Neural cell (in vitro differentiated cells): ENCODE measurements around the gene SFRP5.

Experiments
- CTCF ChIP-seq: fragments of 450-650 bp; IDR thresholded peaks from 2 replicates; pipeline ENCODE4 v1.5.1; 2014; ENCODE audit warnings: antibody characterized with exemption, mild to moderate bottlenecking, moderate library complexity; ENCODE audit not compliant: poor library complexity, severe bottlenecking
- EP300 ChIP-seq: fragments of 450-650 bp; conservative IDR thresholded peaks from 2 replicates; pipeline ENCODE4 v1.6.1; 2014; ENCODE audit warnings: antibody characterized with exemption, mild to moderate bottlenecking, moderate library complexity; ENCODE audit not compliant: poor library complexity, severe bottlenecking
- EZH2 ChIP-seq: fragments of 200-600, 300-800 bp; shearing (Covaris generic), sonication (generic); IDR thresholded peaks from 2 replicates; pipeline ENCODE4 v1.6.1; 2014; ENCODE audit warnings: antibody characterized with exemption, low read length, borderline replicate concordance, mild to moderate bottlenecking; ENCODE audit not compliant: insufficient read depth, poor library complexity, severe bottlenecking
- POLR2AphosphoS5 ChIP-seq: IDR thresholded peaks from 2 replicates; pipeline ENCODE4 v1.6.1; 2012
- RAD21 ChIP-seq: fragments of 450-650 bp; conservative IDR thresholded peaks from 2 replicates; pipeline ENCODE4 v1.6.1; 2014; ENCODE audit warnings: antibody characterized with exemption, mild to moderate bottlenecking, moderate library complexity
- REST ChIP-seq: IDR thresholded peaks from 2 replicates; pipeline ENCODE4 v1.6.1; 2012; ENCODE audit warnings: borderline replicate concordance
- SMC3 ChIP-seq: fragments of 450-650 bp; conservative IDR thresholded peaks from 2 replicates; pipeline ENCODE4 v1.6.1; 2014; ENCODE audit warnings: antibody characterized with exemption, mild to moderate bottlenecking, moderate library complexity; ENCODE audit not compliant: poor library complexity

- no peak for TF ChIP-seq CTCF
- TF ChIP-seq EZH2 = no peak
- no peak for TF ChIP-seq RAD21
- no peak for TF ChIP-seq REST
- no peak for TF ChIP-seq EP300
- TF ChIP-seq SMC3 = no peak
- TF ChIP-seq POLR2AphosphoS5 = no peak
Observed at GRCh38 chr10:97719602-97720001, 52.2 kb downstream of the SFRP5 start.
